ENCODE results near the gene ARHGAP28.

ARHGAP28 gene

GRCh38 chr18:6875749-6876148 is 146.2 kb downstream of the ARHGAP28 start:
- H3K4me3 ChIP-seq (ENCODE audit: low read depth, low read length), result no peak overlapping the region
- in situ Hi-C loops (cut with HindIII; ENCODE audit: low sequenced_read_pairs), result loop anchor here (5.0 to 10.0 kb wide), 2 partner anchors 251 to 338 kb away; no protein-coding TSS in a partner anchor
- TF ChIP-seq CTCF (IDR thresholded peaks at IDR 0.05; ENCODE audit: low read depth, low read length, missing control alignments), result no peak
- DNase-seq (ENCODE audit: low read depth), result no peak

DNA sequence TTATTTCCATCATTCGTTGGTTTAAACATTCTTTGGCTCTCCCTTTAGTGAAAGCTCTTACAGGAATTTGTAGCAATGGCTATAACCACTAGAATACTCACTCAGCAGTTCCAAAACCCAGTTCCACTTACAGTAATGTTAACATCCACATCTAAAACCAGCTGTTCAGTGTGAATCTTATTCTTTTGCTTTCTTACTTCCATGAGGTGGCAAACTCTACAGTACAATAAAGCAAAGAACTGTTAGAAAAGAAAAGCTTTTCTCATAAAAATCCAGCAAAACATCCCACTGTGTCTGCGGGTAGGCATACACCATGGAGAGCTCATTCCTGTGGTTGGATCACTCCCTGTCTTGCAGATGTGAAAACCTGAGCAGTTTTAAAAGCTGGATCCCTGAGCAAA is 147.1 kb downstream of the ARHGAP28 start:
- in situ Hi-C loops (cut with HindIII; ENCODE audit: low sequenced_read_pairs), result loop anchor here (5.0 to 10.0 kb wide), 2 partner anchors 252 to 339 kb away; no protein-coding TSS in a partner anchor
- TF ChIP-seq CTCF (IDR thresholded peaks at IDR 0.05; ENCODE audit: low read depth, low read length, missing control alignments), result no peak
- peak; percentile 72 for DNase-seq (ENCODE audit: low read depth)
- no peak overlapping the region for H3K4me3 ChIP-seq (ENCODE audit: low read depth, low read length)

GRCh38 chr18:6877288-6877687 is 147.8 kb downstream of the ARHGAP28 start:
- H3K4me3 ChIP-seq (ENCODE audit: low read depth, low read length), result no peak overlapping the region
- no peak for TF ChIP-seq CTCF (IDR thresholded peaks at IDR 0.05; ENCODE audit: low read depth, low read length, missing control alignments)
- in situ Hi-C loops (cut with HindIII; ENCODE audit: low sequenced_read_pairs), result loop anchor here (5.0 to 10.0 kb wide), 2 partner anchors 252 to 340 kb away; no protein-coding TSS in a partner anchor
- no peak for DNase-seq (ENCODE audit: low read depth)

GRCh38 chr18:6878556-6879297 is 149.2 kb downstream of the ARHGAP28 start:
- in situ Hi-C loops (cut with HindIII; ENCODE audit: low sequenced_read_pairs), result loop anchor here (5.0 to 10.0 kb wide), 2 partner anchors 254 to 341 kb away; no protein-coding TSS in a partner anchor
- peak; percentile 47 for DNase-seq (ENCODE audit: low read depth)
- no peak overlapping the region for H3K4me3 ChIP-seq (ENCODE audit: low read depth, low read length)
- TF ChIP-seq CTCF (IDR thresholded peaks at IDR 0.05; ENCODE audit: low read depth, low read length, missing control alignments), result no peak

DNA sequence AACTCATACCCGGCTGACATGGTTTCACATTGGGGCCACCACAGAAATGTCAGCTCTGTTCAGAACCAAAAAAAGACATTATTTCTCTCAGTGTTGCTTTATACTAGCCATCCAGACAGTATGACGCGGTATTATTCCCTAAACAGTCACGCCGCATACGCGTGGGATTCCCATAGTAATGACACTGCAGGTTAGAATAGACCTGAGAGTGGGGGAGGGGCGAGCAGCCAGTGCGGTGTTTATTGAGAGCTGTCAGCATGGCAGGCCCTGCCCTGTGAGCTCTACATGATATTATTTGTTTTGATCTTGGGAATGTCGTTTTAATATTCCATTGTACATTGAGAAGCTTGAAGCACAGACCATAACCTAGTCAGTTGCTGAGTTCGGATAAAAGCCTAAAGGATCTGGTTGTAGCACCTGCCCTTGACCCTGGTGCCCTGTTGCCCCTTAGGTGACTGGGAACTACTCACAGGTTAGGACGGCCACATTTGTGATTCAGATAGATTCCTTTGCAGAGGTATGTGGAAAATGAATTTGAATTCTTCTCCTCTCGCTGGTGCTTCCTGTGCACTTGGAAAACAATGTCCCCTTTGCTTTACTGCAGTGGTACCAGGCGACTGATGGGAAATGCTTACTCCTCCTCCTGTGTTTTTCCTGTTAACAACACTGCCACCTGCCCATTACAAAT is 150.1 kb downstream of the ARHGAP28 start:
- H3K4me3 ChIP-seq (ENCODE audit: low read depth, low read length), result no peak overlapping the region
- DNase-seq (ENCODE audit: low read depth), result no peak
- TF ChIP-seq CTCF (IDR thresholded peaks at IDR 0.05; ENCODE audit: low read depth, low read length, missing control alignments), result no peak
- in situ Hi-C loops (cut with HindIII; ENCODE audit: low sequenced_read_pairs), result loop anchor here (5.0 to 10.0 kb wide), 3 partner anchors 255 to 342 kb away; no protein-coding TSS in a partner anchor

DNA sequence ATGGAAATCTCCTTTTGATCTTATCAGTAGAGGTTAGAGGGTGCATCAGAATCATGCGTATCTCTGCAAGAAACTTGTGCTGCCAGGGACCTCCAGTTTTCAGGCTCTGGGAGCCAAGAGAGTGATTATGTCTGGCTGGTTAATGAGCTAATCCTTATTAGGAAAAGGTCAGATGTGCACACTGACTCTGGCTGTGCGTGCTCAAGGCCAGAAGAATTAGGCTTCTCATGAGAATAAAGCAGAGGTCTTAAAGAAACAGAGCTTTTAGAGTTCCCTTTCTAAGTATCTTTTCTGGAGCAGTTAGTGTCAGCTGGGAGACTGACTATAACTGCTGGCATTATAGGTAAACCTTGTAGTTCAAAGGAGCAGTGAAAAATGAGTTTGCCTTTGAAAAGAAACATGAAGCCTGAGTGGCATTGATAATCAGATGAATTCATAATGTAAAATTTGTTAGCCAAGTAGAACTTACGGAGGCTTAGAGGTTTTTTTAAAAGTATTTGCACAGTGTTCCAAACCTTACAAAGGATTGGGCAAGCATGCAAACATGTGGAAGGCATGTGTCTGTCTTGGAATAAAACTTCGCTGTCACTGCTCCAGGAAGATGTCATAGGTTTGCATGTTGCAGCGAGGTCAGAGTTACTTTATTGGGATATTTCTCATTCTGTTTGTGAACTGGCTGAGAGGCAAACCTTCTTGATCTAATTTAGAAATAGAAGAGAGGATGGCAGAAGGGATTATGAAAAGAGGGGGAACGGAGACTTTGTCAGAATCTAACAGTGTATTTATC is 151.7 kb downstream of the ARHGAP28 start:
- no peak for TF ChIP-seq CTCF (IDR thresholded peaks at IDR 0.05; ENCODE audit: low read depth, low read length, missing control alignments)
- in situ Hi-C loops (cut with HindIII; ENCODE audit: low sequenced_read_pairs), result loop anchor here (5.0 kb wide), 1 partner anchor 324 kb away; no protein-coding TSS in a partner anchor
- H3K4me3 ChIP-seq (ENCODE audit: low read depth, low read length), result no peak overlapping the region
- peak; percentile 52 for DNase-seq (ENCODE audit: low read depth)

All from astrocyte of the cerebellum (primary cell).